HCEC 1CT (cell line): Measurements from ENCODE around the gene TSPAN8.
"Not testable (repeated sequence)": the region's sequence is repeated elsewhere in the genome, so short reads cannot be mapped to it uniquely, and the experiment has no call there.

Experiments
- DNase-seq: peaks from one replicate; pipeline ENCODE4 v3.0.0-alpha.2; 2017

Gene TSPAN8

GRCh38 chr12:71162832-71163763 lies 5.3 kb upstream of the TSPAN8 start:
- DNase-seq = no peak

- DNase-seq = no peak
Observed at GRCh38 chr12:71161591-71161990, 3.8 kb upstream of the TSPAN8 start.

- peak; percentile 36 for DNase-seq
Observed at GRCh38 chr12:71160585-71160984, 2.8 kb upstream of the TSPAN8 start.

DNA sequence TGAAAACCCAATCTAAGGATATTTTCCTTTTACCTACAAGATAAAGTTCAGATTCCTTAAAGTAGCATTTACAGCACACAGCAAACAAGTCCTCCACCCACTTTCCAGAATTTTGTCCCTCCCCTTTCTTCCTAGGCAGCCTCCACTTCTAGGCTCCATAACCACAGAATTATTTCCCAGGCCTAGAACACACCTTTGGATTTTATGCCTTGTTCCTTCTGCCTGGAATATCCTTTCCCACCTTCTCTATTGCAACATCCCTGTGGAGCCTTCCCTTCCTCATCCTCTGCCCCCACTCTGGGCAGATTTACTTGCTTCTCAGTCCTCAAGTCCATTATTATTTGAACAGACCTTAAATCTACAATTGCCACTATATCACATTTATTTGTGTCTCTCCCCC lies 2.1 kb upstream of the TSPAN8 start:
- DNase-seq = no peak

DNA sequence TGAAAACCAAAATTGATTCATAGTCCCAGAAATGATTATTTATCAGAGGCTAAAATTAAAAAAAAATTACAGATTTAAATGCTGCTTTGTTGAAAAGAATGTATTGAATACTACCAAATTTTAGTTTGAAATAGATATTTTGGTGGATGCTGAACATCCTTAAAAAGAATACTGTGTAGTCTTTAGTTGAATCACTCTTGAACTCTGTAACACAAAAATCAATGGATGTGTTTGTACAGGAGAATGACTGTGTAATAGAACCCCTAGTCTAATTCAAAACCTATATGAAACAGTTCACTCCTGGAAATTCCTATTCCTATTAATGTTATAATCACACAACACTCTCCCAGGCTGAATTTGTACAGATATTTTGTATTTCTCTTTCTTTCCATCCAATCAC lies 1.5 kb upstream of the TSPAN8 start:
- no peak for DNase-seq

DNA sequence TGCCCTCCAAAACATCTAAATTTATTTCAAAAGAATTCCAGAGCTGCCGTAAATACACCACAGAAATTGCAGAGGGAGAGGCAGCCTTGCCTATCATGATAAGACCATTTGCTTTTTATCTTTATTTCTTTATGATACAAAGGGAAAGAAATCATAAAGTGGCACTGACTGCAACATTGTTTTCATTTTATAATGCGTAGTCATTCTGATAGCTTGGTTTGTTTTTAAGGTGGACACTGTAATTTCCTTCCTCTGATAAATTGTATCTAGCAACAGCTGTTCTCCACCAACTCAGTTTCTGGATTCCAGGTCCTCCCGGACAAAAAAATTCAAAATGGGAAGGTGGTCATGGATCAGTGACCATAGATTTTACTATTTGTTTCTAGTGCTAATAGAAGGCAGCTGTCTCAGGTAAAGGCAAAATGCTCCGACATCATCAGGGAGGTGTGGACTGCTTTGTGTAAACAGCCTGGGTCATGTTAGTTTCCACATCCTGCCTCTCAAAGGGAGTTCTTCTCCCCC lies 623 bp upstream of the TSPAN8 start:
- DNase-seq = no peak

GRCh38 chr12:71155225-71155624 lies 2.6 kb downstream of the TSPAN8 start:
- no peak for DNase-seq

DNA sequence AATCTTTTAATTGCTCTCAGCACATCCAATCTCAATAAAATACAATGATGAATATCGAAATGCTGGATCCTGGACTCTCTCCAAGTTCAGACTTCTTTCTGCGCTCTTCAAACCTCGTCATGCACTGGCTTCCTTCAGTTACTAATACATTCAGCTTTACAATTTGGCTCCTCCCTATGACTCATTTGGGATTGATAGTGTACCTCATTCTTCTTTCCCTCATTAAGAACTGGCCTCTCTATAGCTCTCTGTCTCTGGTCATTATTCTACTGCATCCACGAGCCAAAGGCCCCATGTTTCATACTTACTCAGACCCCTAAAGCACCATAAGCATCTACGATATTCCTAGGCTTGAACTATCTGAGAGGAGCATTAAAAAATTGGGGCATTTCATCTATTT lies 4.9 kb downstream of the TSPAN8 start:
- DNase-seq = no peak

GRCh38 chr12:71150041-71150440 lies 7.8 kb downstream of the TSPAN8 start:
- not testable (repeated sequence) for DNase-seq

DNA sequence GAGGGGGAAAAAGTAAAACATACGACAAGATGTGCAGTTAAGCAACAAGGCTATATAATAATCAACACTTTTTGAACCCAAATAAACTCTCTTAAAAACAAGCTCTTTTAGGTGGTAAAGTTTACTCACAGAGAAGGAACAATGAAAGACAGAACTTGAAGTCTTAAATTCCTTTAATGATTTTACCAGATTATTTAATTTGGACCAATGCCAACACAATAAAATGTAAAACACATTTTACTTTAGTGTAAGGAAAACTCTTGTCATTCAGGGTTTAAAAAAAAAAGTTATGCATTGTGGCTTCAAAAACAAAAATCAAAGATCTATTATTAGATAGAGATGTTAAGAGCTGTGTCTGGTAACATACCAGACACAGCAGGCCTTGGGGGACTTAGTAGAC lies 13.1 kb downstream of the TSPAN8 start:
- no peak for DNase-seq

- no peak for DNase-seq
Observed at GRCh38 chr12:71142956-71143355, 14.8 kb downstream of the TSPAN8 start.

DNA sequence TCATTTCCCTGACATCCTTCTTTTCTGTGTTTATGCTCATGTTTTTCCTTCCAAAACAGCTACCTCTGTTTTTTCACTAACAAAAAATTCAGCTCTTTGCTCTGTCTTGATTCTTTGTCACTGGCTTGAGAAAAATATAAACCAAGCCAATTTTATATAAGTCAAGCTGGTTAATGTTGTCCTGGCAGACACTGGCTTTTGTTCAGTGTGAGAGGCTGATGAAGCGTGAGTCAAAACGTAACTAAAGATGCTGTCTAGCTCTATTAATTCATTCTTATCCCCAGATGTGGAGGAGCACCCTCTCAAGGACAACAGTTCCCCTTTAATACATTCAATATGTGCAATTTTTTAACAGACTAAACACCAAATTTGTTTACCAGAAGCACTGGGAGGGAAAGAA lies 15.8 kb downstream of the TSPAN8 start:
- DNase-seq = no peak

- no peak for DNase-seq
Observed at GRCh38 chr12:71141378-71141926, 16.3 kb downstream of the TSPAN8 start.

DNA sequence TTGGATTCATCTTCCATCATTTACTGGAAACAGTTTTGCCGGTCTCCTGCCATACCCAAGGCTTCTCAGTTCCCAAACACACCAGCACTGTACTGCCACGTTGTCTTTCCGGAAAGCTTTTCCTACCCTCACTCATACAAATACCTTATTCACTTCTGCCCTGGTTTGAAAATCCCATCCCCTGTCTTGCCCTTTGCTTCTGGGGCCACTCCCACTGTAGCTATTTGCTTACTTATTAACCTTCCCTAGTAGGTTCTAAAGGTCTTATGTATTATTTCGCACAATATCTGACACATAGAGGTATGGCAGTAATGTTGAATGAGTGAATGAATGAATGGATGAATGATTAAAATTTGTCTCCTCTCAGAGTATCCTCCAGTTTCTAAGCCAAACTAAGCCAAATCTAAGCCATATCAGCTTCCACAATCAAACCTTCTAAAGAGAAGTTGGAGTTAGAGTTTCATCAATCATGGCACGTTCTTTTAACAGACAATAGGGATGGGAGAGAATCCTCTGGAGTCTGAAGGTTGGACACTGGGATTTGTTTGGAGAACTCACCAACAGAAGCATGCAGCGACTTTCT lies 18.6 kb downstream of the TSPAN8 start:
- DNase-seq = no peak

GRCh38 chr12:71138011-71138410 lies 19.8 kb downstream of the TSPAN8 start:
- no peak for DNase-seq

- DNase-seq = peak; percentile 39
Observed at GRCh38 chr12:71135812-71136176, 22.0 kb downstream of the TSPAN8 start.

GRCh38 chr12:71135077-71135811 lies 22.6 kb downstream of the TSPAN8 start:
- no peak for DNase-seq

GRCh38 chr12:71134405-71134804 lies 23.4 kb downstream of the TSPAN8 start:
- peak; percentile 29 for DNase-seq

GRCh38 chr12:71130521-71131069 lies 27.2 kb downstream of the TSPAN8 start:
- DNase-seq = no peak

DNA sequence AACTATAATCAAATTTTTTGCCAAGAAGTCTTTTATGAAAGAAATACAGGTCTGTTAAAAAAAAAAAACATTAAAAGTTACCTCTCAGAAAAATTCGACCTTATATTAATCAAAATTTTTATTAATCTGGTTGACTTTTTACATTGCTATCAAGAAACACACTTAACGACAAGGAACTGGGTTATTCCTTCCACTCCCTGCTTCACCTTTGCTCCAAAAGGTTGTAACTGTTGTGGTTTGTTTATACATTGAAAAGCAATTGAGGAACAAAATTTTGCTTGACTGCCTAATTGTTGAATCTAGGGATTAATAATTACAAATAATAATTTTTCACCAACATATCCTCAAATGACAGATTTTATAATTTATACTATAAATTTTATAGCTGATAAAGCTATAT lies 28.4 kb downstream of the TSPAN8 start:
- DNase-seq = no peak

DNA sequence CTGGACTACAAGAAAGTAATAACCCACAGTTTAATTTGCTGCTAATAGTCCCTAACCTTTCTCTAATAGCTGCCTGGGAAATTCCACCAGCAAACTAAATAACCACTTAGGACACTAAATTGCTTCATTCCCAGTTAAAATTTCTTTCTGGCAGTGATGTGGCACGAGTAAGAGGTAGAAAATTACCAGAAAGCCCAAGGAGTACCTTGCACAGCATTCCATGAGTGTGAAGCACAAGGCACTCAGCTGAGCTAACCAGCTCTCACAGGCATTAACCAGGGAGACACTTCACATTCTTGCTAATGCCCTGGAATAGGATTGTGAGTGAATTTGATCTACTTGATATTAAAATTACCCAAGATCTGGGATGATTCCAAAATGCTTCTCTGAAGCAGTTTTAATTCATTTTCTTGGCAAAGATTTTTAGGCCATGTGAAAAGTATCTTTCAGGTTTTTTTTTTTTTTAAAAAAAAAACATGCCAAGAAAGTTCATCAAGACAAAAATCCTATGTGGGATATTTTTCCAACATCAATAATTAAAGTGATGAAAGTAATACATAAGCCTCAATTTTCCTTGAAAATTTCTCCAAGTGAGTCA lies 29.5 kb downstream of the TSPAN8 start:
- no peak for DNase-seq

- DNase-seq = no peak
Observed at GRCh38 chr12:71125949-71126348, 31.9 kb downstream of the TSPAN8 start.

DNA sequence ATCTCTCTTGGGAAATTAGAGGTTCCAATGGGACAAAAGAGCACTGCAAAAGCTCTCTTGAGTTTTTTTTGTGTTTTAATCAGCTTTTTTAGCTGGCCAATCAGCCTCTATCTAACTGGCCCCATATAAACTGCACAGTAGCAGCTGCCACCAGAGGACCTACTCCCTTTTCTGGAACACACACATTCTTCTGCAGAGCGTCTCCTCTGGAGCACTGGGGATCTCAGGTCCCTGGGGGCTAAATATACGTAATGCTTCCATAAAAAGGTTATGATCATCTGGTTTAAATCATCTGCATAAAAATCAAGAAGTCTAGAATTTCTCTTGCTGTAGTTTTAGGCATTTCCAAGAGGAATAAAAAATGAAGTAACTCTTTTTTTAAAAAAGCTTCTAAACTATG lies 32.3 kb downstream of the TSPAN8 start:
- DNase-seq = no peak
